HG03469 (cell line): ENCODE results near the gene CBLN4.

ENCODE experiments used
- ATAC-seq: cut with Tn5 transposase; IDR thresholded peaks from one replicate; pipeline ENCODE4 v1.9.1; 2021; ENCODE audit warnings: mild to moderate bottlenecking, moderate library complexity, moderate number of reproducible peaks; ENCODE audit not compliant: unreplicated experiment

The CBLN4 gene

GRCh38 chr20:55947701-55948100 is 57.6 kb downstream of the CBLN4 start:
- no peak for ATAC-seq
